Lower leg skin (tissue), 3 donors: ENCODE data around the gene PPM1A.

Experiments
- CTCF ChIP-seq, 3 donors: fragments of 450-650 bp; IDR thresholded peaks; one replicate each; pipeline ENCODE4 v1.5.1; 2016; ENCODE audit warnings: antibody characterized with exemption in 3 of 3, mild to moderate bottlenecking in 3 of 3, moderate library complexity in 2 of 3
- POLR2A ChIP-seq, 2 donors: fragments of 450-650 bp; IDR thresholded peaks; one replicate each; pipeline ENCODE4 v1.6.1; 2016 to 2017; ENCODE audit warnings: antibody characterized with exemption in 2 of 2, mild to moderate bottlenecking in 1 of 2, moderate library complexity in 1 of 2

- TF ChIP-seq CTCF (IDR thresholded peaks at IDR 0.05) (no peak), POLR2A (IDR thresholded peaks at IDR 0.05) (no peak)
These were observed 3.6 kb downstream of the PPM1A start for GRCh38 chr14:60252630-60253029.
